B cell (primary cell): ENCODE data around the gene ZBTB37. TPM values are rescaled to one million over a fixed set of nuclear protein-coding genes. Genes with fewer than 3 reads are reported as not detected.
"Not testable (repeated sequence)": the region's sequence is repeated elsewhere in the genome, so short reads cannot be mapped to it uniquely, and the experiment has no call there.

Experiments used
- ATAC-seq: fragments of 200-7000 bp; cut with Tn5 transposase; one replicate; pipeline ENCODE4 v1.10.0; 2021; ENCODE audit warnings: low read depth, mild to moderate bottlenecking, moderate number of reproducible peaks, moderate library complexity
- CTCF ChIA-PET: fragments of 350-600 bp; sonication (Branson Sonifier 250); formaldehyde crosslinking; loops from one replicate; lab custom pipeline; 2021; ENCODE audit warnings: antibody characterized with exemption, inconsistent platforms; lab: Charles Lee
- POLR2A ChIA-PET: fragments of 350-600 bp; sonication (Branson Sonifier 250); formaldehyde crosslinking; loops from one replicate; lab custom pipeline; 2021; ENCODE audit warnings: antibody characterized with exemption; lab: Charles Lee
- DNase-seq: peaks from one replicate; pipeline ENCODE4 v3.0.0; 2013
- H2AFZ ChIP-seq: 2 replicates; pipeline ENCODE4 v1.6.1; 2012; ENCODE audit warnings: mild to moderate bottlenecking, low read depth, low read length; ENCODE audit not compliant: insufficient read depth, poor library complexity, severe bottlenecking
- H3K27ac ChIP-seq, 2 donors: 1 replicate in 1 of 2; 2 replicates in 1 of 2; pipeline ENCODE4 v1.5.1; 2012 to 2013; ENCODE audit warnings: low read length in 2 of 2, mild to moderate bottlenecking in 2 of 2, moderate library complexity in 1 of 2
- H3K27me3 ChIP-seq, 4 experiments: fragments of 200-600 bp in 1 of 4; sonication (generic) in 1 of 4; replicated peaks in 1 of 4; 1 replicate in 2 of 4; 2 replicates in 2 of 4; pipeline versions ENCODE4 v1.6.1 to v1.7.0; 2013 to 2016; ENCODE audit warnings: low read length in 3 of 4, mild to moderate bottlenecking in 2 of 4, mixed read lengths in 1 of 4, moderate library complexity in 1 of 4; ENCODE audit not compliant: insufficient read depth in 4 of 4, control insufficient read depth in 3 of 4; ENCODE audit errors: control extremely low read depth in 1 of 4
- H3K36me3 ChIP-seq, 2 experiments: replicated peaks in 1 of 2; 1 replicate in 1 of 2; 2 replicates in 1 of 2; pipeline versions ENCODE4 v1.6.1 to v1.7.1; 2013; ENCODE audit warnings: low read length in 1 of 2; ENCODE audit not compliant: insufficient read depth in 2 of 2, control insufficient read depth in 1 of 2; ENCODE audit errors: control extremely low read depth in 1 of 2, extremely low read depth in 1 of 2
- H3K4me1 ChIP-seq, 2 donors: fragments of 200-600 bp in 1 of 2; sonication (generic) in 1 of 2; 1 replicate in 1 of 2; 2 replicates in 1 of 2; pipeline versions ENCODE4 v1.5.1 to v1.6.1; 2013 to 2017; ENCODE audit warnings: low read length in 2 of 2; ENCODE audit not compliant: control insufficient read depth in 2 of 2, insufficient read depth in 2 of 2
- H3K4me2 ChIP-seq: replicated peaks from 2 replicates; pipeline ENCODE3; 2012; ENCODE audit warnings: mild to moderate bottlenecking, low read depth, low read length; ENCODE audit not compliant: poor library complexity, severe bottlenecking
- H3K4me3 ChIP-seq, 5 experiments: fragments of 200-600 bp in 1 of 5; sonication (generic) in 1 of 5; 1 replicate in 3 of 5; 2 replicates in 2 of 5; pipeline versions ENCODE4 v1.5.1 to v1.7.0; 2011 to 2016; ENCODE audit warnings: low read length in 4 of 5, mild to moderate bottlenecking in 4 of 5, low read depth in 2 of 5, control low read depth in 1 of 5, moderate library complexity in 1 of 5; ENCODE audit not compliant: insufficient read depth in 1 of 5; ENCODE audit errors: control extremely low read depth in 1 of 5, extremely low read depth in 1 of 5
- H3K79me2 ChIP-seq: fragments of 200-600 bp; sonication (generic); one replicate; pipeline ENCODE4 v1.6.0; 2016; ENCODE audit warnings: low read length; ENCODE audit not compliant: control insufficient read depth, insufficient read depth
- H3K9ac ChIP-seq: fragments of 200-600 bp; sonication (generic); 2 replicates; pipeline ENCODE4 v1.6.1; 2017; ENCODE audit warnings: mild to moderate bottlenecking, low read length, moderate library complexity
- H3K9me3 ChIP-seq, 3 donors: one replicate each; pipeline versions ENCODE4 v1.6.1 to v1.7.1; 2013; ENCODE audit warnings: low read length in 2 of 3; ENCODE audit not compliant: control insufficient read depth in 2 of 3, insufficient read depth in 1 of 3; ENCODE audit errors: control extremely low read depth in 1 of 3
- H4K20me1 ChIP-seq: 2 replicates; pipeline ENCODE4 v1.6.0; 2012; ENCODE audit warnings: mild to moderate bottlenecking, low read length; ENCODE audit not compliant: insufficient read depth, control insufficient read depth, poor library complexity, severe bottlenecking
- H3K27ac Mint-ChIP-seq: one replicate; pipeline ENCODE4 v1.8.0; 2021; ENCODE audit warnings: mixed read lengths
- H3K27me3 Mint-ChIP-seq: one replicate; pipeline ENCODE4 v1.8.0; 2021; ENCODE audit warnings: mixed read lengths
- H3K4me1 Mint-ChIP-seq: one replicate; pipeline ENCODE4 v1.8.0; 2021; ENCODE audit warnings: mixed read lengths
- H3K4me3 Mint-ChIP-seq: one replicate; pipeline ENCODE4 v1.8.0; 2021; ENCODE audit warnings: mixed read lengths
- H3K9me3 Mint-ChIP-seq: one replicate; pipeline ENCODE4 v1.8.0; 2022; ENCODE audit warnings: mixed read lengths; ENCODE audit not compliant: insufficient read depth
- CTCF ChIP-seq: fragments of 200-600 bp; IDR thresholded peaks from one replicate; pipeline ENCODE4 v1.8.0; 2022; ENCODE audit warnings: antibody characterized with exemption, mild to moderate bottlenecking
- EZH2 ChIP-seq: IDR thresholded peaks from 2 replicates; pipeline ENCODE4 v1.6.1; 2012; ENCODE audit warnings: borderline replicate concordance, low read depth, mild to moderate bottlenecking, moderate library complexity, low read length; ENCODE audit not compliant: insufficient read depth, poor library complexity, severe bottlenecking
- WGBS: methylation state at CpG from one replicate; pipeline ENCODE4 v1.1.5; 2013; ENCODE audit warnings: missing lambda C conversion rate; ENCODE audit not compliant: insufficient coverage; 5-methylcytosine and 5-hydroxymethylcytosine counted together
- intact Hi-C: fragments of 100-400 bp; cut with micrococcal nuclease; formaldehyde crosslinking; loops from one replicate; pipeline ENCODE4 v1.10.0; 2022
- polyA plus RNA-seq: library from polyadenylated mRNA; depleted of rRNA; stranded (reverse); fragments of >200 nt; gene quantifications from 2 replicates; pipeline ENCODE4 v1.2.3, GENCODE V29; 2012
- total RNA-seq, 2 donors: library from RNA; stranded (reverse); fragments of 120-200 nt in 1 of 2; gene quantifications; 1 replicate in 1 of 2; 2 replicates in 1 of 2; pipeline versions ENCODE4 v1.2.3 to v1.2.4, GENCODE V29; 2013 to 2022

Gene ZBTB37
- total and polyA plus RNA-seq, 2 donors (not counting 1 experiment from before 2014, with no cell fraction given): 4.9 to 37.1 TPM

GRCh38 chr1:173876732-173877131 is 8.6 kb downstream of the ZBTB37 start:
- no peak for DNase-seq
- H4K20me1 ChIP-seq: no peaks in the 10 kb centered on the region
- no peaks in the 10 kb centered on the region for H3K9me3 ChIP-seq
- intact Hi-C loops: no loop called here
- Mint-ChIP-seq H3K4me1 (peaks cover 9% of the 10 kb centered on the region), H3K27me3 (no peaks in the 10 kb centered on the region), H3K4me3 (no peak overlapping the region), H3K9me3 (no peaks in the 10 kb centered on the region), H3K27ac (no peak overlapping the region)
- no peaks in the 10 kb centered on the region for H3K4me1 ChIP-seq
- CTCF ChIA-PET: interaction anchor here (1.3 kb wide), 1 partner anchor 1135 kb away, joined by 3 read pairs; no protein-coding TSS in a partner anchor
- peaks cover 0 to 44% of the 10 kb centered on the region in 2 experiments for H3K36me3 ChIP-seq
- no peak for ATAC-seq
- no CpG with 5 or more reads among the region's 5 CpGs for WGBS
- H3K9ac ChIP-seq: no peak overlapping the region
- no peak overlapping the region for H3K4me2 ChIP-seq
- H3K27me3 ChIP-seq: no peaks in the 10 kb centered on the region
- H3K27ac ChIP-seq: no peak overlapping the region
- H3K4me3 ChIP-seq: no peak overlapping the region
- POLR2A ChIA-PET: no interaction called here
- TF ChIP-seq EZH2 (no peak), CTCF (no peak)
- peaks cover 16% of the 10 kb centered on the region for H3K79me2 ChIP-seq
- H2AFZ ChIP-seq: no peak overlapping the region

GRCh38 chr1:173878251-173878650 is 10.1 kb downstream of the ZBTB37 start:
- DNase-seq (no peak), ATAC-seq (no peak)
- no peak overlapping the region for H3K4me3 Mint-ChIP-seq
- H3K4me2 ChIP-seq: no peak overlapping the region
- no peaks in the 10 kb centered on the region for H3K27me3 ChIP-seq
- H3K4me1 Mint-ChIP-seq: peaks cover 2% of the 10 kb centered on the region
- TF ChIP-seq CTCF (no peak), EZH2 (no peak)
- CTCF ChIA-PET: no interaction called here
- no peaks in the 10 kb centered on the region for H3K9me3 ChIP-seq
- H3K27me3 Mint-ChIP-seq: no peaks in the 10 kb centered on the region
- H3K36me3 ChIP-seq: peaks cover 0 to 41% of the 10 kb centered on the region in 2 experiments
- no peak overlapping the region for H3K27ac ChIP-seq
- H3K9me3 Mint-ChIP-seq: no peaks in the 10 kb centered on the region
- H4K20me1 ChIP-seq: no peaks in the 10 kb centered on the region
- H3K4me3 ChIP-seq: no peak overlapping the region
- H3K9ac ChIP-seq: no peak overlapping the region
- POLR2A ChIA-PET: interaction anchor here (0.5 kb wide), 1 partner anchor 63 kb away, joined by 5 read pairs; no protein-coding TSS in a partner anchor
- intact Hi-C loops: no loop called here
- H3K79me2 ChIP-seq: peaks cover 7% of the 10 kb centered on the region
- no peak overlapping the region for H3K27ac Mint-ChIP-seq
- H2AFZ ChIP-seq: no peak overlapping the region
- H3K4me1 ChIP-seq: no peaks in the 10 kb centered on the region

- H3K4me2 ChIP-seq, H3K4me3 ChIP-seq, H3K9me3 Mint-ChIP-seq, H4K20me1 ChIP-seq, H2AFZ ChIP-seq, H3K4me1 Mint-ChIP-seq, ATAC-seq, H3K9me3 ChIP-seq, H3K27me3 Mint-ChIP-seq, CTCF ChIA-PET, POLR2A ChIA-PET, H3K27me3 ChIP-seq, DNase-seq, H3K4me1 ChIP-seq, H3K4me3 Mint-ChIP-seq, intact Hi-C loops, H3K9ac ChIP-seq, H3K27ac ChIP-seq, H3K27ac Mint-ChIP-seq: not testable (repeated sequence)
- no CpG with 5 or more reads among the region's 4 CpGs for WGBS
- Histone ChIP-seq H3K36me3 (peaks cover 0 to 49% of the 10 kb centered on the region in 2 experiments), H3K79me2 (peaks cover 10% of the 10 kb centered on the region)
These were observed 12.9 kb downstream of the ZBTB37 start for GRCh38 chr1:173881117-173881516.
